AG09319 (cell line): ENCODE results near the gene PLA2G15.

ENCODE experiments used
- DNase-seq: peaks from one replicate; pipeline ENCODE4 v3.0.0-alpha.2; 2010; ENCODE audit warnings: low read depth; ENCODE audit errors: extremely low read depth
- TF ChIP-seq, protein P1 (sequence below): IDR thresholded peaks from 2 replicates; pipeline ENCODE4 v1.5.1; 2011; ENCODE audit warnings: low read depth, mild to moderate bottlenecking, inconsistent platforms, low read length, moderate library complexity

PLA2G15 gene

GRCh38 chr16:68247400-68247799, 2.2 kb downstream of the PLA2G15 start:
- TF ChIP-seq, protein P1, sequence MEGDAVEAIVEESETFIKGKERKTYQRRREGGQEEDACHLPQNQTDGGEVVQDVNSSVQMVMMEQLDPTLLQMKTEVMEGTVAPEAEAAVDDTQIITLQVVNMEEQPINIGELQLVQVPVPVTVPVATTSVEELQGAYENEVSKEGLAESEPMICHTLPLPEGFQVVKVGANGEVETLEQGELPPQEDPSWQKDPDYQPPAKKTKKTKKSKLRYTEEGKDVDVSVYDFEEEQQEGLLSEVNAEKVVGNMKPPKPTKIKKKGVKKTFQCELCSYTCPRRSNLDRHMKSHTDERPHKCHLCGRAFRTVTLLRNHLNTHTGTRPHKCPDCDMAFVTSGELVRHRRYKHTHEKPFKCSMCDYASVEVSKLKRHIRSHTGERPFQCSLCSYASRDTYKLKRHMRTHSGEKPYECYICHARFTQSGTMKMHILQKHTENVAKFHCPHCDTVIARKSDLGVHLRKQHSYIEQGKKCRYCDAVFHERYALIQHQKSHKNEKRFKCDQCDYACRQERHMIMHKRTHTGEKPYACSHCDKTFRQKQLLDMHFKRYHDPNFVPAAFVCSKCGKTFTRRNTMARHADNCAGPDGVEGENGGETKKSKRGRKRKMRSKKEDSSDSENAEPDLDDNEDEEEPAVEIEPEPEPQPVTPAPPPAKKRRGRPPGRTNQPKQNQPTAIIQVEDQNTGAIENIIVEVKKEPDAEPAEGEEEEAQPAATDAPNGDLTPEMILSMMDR = no peak
- DNase-seq = no peak

DNA sequence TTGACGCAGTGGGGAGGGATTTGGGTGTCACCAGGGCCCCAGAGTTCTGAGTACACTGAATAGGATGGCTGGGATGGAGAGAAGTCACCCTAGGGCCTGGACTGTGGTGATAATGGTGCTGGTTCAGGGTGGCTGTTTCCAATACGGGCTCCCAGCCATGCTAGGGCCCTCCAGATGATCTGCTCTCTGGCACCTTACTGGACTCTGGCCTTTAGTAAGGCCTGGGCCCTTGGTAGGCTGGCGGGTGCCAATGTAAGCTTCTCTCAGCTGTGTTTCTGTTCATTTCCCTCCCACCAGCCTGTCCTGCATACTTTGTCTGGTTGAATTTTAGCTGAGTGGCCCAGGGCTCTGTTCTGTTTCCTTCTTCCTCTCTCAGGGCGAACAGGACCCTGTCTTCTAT, 2.8 kb downstream of the PLA2G15 start:
- TF ChIP-seq, protein P1 = no peak
- DNase-seq = no peak

DNA sequence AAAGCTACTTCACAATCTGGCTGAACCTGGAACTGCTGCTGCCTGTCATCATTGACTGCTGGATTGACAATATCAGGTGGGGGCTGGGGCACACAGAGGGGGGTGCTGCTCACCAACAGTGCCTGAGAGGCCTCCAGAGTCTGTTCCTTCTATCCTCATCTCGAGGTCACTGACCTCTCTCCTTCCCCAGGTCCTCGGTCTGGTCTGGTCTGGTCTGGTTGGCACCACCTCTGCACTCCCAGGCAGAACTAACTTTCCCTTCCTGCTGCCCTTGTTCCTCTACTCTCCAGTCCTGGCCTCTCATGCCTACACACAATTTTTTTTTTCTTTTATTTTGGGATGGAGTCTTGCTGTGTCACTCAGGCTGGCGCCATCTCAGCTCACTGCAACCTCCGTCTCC, 4.2 kb downstream of the PLA2G15 start:
- no peak for DNase-seq
- TF ChIP-seq, protein P1 = no peak

DNA sequence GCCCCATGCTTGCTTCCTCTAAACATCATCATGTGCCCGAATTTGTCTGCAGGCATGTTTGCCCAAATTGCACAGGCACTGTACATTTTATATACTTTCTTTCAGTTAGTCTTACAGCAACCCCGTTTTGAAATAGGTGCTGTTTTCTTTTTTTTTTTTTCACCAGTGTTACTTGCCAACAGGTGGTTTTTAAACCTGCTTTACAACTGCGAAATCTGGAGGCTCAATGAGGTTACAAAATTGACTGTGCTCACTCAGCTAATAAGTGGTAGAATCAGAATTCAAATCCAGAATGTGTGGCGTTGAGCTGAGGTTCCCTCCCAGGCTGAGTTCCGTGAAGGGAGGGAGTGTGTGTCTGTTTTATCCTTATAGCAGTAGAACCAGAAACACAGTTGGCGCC, 5.8 kb downstream of the PLA2G15 start:
- DNase-seq = no peak
- TF ChIP-seq, protein P1 = no peak

- DNase-seq = no peak
- TF ChIP-seq, protein P1 = no peak
These were observed 6.7 kb downstream of the PLA2G15 start for GRCh38 chr16:68251832-68252231.

DNA sequence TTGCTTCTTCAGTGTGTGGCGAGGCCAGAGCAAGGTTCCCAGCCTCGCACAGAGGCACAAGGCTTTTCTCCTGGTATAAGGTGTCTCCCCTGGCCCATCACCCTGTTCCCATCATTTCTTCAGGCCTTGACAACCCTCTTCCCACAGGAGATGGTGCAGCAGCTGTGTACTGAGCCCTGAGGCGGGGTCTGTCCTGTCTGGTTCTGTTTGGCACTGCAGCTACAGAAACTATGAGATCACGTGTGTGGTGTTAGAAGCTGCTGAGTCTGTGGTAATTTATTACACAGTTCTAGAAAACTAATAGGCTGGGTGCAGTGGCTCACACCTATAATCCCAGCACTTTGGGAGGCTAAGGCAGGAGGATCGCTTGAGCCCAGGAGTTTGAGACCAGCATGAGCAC, 7.2 kb downstream of the PLA2G15 start:
- TF ChIP-seq, protein P1 = no peak
- no peak for DNase-seq

- no peak for DNase-seq
- TF ChIP-seq, protein P1 = no peak
These were observed 8.5 kb downstream of the PLA2G15 start for GRCh38 chr16:68253721-68254120.
